ENCODE data around the gene NIM1K. TPM values are rescaled to one million over a fixed set of nuclear protein-coding genes. Genes with fewer than 3 reads are reported as not detected.
"Not testable (repeated sequence)": the region's sequence is repeated elsewhere in the genome, so short reads cannot be mapped to it uniquely, and the experiment has no call there.

NIM1K gene
- total RNA-seq, 2 experiments from 2014 or later, result 2.0 to 2.1 TPM

DNA sequence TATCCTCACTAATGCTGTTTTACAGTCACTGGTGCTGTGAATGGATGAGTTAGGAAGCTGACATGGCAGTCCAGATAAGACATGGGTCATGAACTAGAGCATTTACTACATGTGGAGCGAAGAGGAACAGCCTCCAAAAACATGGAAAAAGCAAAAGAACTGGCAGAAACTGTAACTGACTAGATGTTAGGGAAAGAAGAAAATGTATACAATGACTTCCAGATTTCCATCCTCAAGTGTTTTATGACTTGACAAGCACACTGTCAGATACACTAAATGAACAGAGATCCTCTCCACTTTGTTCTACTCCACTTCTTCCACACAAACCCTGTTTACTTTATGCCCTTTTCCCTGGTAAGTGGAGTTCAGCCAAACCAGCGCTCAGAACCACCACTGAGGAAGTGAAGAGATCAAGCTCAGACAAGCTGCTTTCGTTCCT lies 109.6 kb downstream of the NIM1K start:
- Mint-ChIP-seq H3K9me3 (no peaks in the 10 kb centered on the region), H3K4me3 (no peak overlapping the region), H3K36me3 (peaks cover 52% of the 10 kb centered on the region), H3K27ac (no peak overlapping the region), H3K4me1 (peaks cover 50% of the 10 kb centered on the region), H3K27me3 (no peaks in the 10 kb centered on the region)
- DNase-seq, result no peak

DNA sequence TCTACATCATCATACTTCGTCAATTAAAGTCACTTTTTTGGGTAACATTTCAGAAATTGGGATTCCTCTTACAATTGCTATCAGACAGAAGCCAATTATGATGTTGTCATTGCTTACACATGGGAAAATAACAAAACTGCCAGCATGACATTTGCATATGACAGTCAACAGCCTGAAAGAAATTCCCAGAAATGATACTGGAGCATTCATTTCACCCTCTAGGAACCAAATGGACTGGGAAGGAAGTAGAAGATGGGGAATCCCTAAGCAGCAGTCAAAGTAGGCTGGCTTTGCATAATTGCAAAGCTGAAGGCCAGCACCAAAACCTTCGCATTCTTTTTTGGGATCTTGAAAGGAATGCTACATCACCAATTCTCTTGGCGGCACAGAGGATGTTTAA lies 110.5 kb downstream of the NIM1K start:
- DNase-seq, result no peak
- Mint-ChIP-seq H3K4me1 (peaks cover 51% of the 10 kb centered on the region), H3K9me3 (no peaks in the 10 kb centered on the region), H3K27ac (peak overlapping the region; percentile 4), H3K4me3 (no peak overlapping the region), H3K36me3 (peaks cover 53% of the 10 kb centered on the region), H3K27me3 (no peaks in the 10 kb centered on the region)

DNA sequence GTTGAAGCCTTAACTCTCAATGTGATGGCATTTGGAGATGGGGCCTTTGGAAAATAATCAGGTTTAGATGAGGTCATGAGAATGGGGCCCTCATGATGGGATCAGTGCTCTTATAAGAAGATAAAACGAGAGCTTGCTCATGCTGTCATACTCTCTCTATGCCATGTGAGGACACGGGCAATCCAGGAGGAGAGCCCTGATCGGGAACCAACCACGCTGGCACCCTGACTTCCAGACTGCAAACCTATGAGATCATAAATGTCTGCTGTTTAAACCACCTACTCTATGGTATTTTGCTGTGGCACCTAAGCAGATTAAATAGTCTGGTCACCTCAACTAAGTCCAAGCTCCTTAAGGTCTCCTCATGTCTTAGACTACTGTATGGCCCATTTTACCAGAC lies 111.2 kb downstream of the NIM1K start:
- Mint-ChIP-seq H3K36me3 (peaks cover 48% of the 10 kb centered on the region), H3K27me3 (no peaks in the 10 kb centered on the region), H3K4me3 (no peak overlapping the region), H3K27ac (peak overlapping the region; percentile 31), H3K4me1 (peaks cover 55% of the 10 kb centered on the region), H3K9me3 (no peaks in the 10 kb centered on the region)
- DNase-seq, result no peak

DNA sequence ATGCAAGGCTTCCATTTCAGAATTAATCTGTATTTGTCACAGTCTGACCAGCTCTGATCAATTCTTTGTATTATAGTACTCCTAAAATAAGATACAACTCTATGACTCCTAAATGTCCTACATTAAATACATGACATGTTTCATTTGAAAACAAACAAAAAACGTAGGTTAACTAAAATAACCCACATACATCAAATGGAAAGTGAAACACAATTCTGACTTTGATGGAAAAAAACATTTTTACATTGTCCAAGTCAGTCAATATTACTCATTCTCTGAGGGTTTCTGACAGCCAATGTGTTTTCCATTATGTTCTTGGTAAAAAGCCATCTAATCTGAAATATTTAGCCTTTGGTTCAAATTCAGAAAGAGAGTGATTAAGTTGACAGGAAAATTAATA lies 112.5 kb downstream of the NIM1K start:
- Mint-ChIP-seq H3K4me3 (no peak overlapping the region), H3K36me3 (peaks cover 48% of the 10 kb centered on the region), H3K9me3 (no peaks in the 10 kb centered on the region), H3K4me1 (peaks cover 62% of the 10 kb centered on the region), H3K27me3 (no peaks in the 10 kb centered on the region), H3K27ac (peak overlapping the region; percentile 81)
- no peak for DNase-seq

DNA sequence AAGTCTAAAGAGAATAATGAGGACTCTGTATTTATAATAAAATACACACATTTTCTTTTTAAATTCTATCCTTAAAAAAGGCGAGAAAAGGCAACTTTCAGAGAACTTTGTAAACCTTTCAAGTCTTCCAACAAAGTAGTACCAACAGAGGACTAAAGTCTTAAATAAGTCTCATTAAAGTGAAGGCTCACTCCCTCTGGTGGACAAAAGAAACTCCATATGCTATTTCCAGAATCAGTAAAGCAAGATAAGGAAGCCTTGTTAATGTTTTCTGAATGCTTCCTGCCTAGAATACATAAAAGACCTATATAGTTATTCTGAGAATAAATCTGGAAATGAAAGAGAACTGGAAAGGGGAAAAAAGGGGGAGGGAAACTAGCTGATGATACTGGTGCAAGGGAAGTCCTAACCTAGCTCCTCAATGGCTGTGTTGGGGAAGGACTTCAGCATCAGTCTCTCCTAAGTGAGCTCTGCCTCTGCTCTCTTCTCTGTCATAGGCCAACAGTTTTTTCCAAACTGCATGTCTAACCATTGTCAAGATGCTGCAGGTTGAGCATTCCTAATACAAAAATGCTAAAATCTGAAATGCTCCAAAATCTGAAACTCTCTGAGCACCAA lies 114.0 kb downstream of the NIM1K start:
- DNase-seq, result no peak
- no peaks in the 10 kb centered on the region for H3K27me3 Mint-ChIP-seq
- H3K9me3 Mint-ChIP-seq, result no peaks in the 10 kb centered on the region
- no peak overlapping the region for H3K4me3 Mint-ChIP-seq
- peak overlapping the region; percentile 16 for H3K27ac Mint-ChIP-seq
- peaks cover 50% of the 10 kb centered on the region for H3K36me3 Mint-ChIP-seq
- H3K4me1 Mint-ChIP-seq, result peaks cover 69% of the 10 kb centered on the region

DNA sequence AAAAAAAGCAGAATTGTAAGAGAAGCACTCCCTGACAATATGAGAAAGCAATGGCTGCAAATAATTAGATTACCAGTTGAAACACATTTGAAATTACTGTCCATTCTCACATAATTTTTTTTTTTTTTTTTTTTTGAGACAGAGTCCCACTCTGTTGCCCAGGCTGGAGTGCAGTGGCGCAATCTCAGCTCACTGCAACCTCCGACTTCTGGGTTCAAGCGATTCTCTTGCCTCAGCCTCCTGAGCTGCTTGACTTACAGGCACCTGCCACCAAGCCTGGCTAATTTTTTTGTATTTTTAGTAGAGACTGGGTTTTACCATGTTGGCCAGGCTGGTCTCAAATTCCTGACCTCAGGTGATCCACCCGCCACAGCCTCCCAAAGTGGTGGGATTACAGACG lies 114.9 kb downstream of the NIM1K start:
- not testable (repeated sequence) for H3K27ac Mint-ChIP-seq, H3K9me3 Mint-ChIP-seq, H3K27me3 Mint-ChIP-seq, DNase-seq, H3K4me3 Mint-ChIP-seq
- Mint-ChIP-seq H3K4me1 (peaks cover 70% of the 10 kb centered on the region), H3K36me3 (peaks cover 48% of the 10 kb centered on the region)

DNA sequence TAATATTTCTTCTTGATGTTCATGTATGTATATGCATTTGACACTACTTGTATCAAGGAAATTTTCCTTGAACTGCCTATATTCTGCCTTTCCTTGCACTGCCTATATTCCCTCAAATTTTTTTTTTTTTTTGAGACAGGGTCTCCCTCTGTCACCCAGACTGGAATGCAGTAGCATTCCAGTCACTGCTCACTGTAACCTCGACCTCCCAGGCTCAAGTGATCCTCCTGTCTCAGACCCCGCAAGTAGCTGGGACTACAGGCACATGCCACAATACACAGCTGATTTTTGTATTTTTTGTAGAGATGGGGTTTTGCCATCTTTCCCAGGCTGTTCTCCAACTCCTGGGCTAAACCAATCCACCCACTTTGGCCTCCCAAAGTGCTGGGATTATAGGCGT lies 117.1 kb downstream of the NIM1K start:
- H3K4me1 Mint-ChIP-seq, result peaks cover 61% of the 10 kb centered on the region
- peak overlapping the region; percentile 6 for H3K27ac Mint-ChIP-seq
- H3K9me3 Mint-ChIP-seq, result no peaks in the 10 kb centered on the region
- DNase-seq, result no peak
- no peak overlapping the region for H3K4me3 Mint-ChIP-seq
- peaks cover 31% of the 10 kb centered on the region for H3K36me3 Mint-ChIP-seq
- H3K27me3 Mint-ChIP-seq, result no peaks in the 10 kb centered on the region

DNA sequence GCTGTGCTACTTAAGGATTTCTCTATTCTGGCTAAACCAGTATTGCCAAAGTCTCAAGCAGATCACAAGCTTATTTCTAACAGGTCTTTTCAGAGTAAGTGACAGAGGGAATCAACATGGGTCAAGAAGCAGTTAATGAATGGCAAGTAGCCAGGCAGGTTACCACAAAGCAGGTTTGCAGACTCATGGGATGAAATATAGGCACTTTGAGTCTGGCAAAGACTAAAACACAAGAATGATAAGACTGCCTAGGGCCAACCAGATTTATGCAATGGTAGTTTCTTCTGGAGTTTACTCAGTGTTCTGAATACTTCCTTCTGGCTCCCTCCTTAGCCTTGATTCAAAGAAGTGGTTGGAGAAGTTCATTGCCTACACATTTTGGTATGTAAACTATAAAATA lies 117.6 kb downstream of the NIM1K start:
- Mint-ChIP-seq H3K36me3 (peaks cover 27% of the 10 kb centered on the region), H3K9me3 (peaks cover 4% of the 10 kb centered on the region), H3K4me1 (peaks cover 61% of the 10 kb centered on the region), H3K27me3 (no peaks in the 10 kb centered on the region), H3K4me3 (no peak overlapping the region), H3K27ac (no peak overlapping the region)
- DNase-seq, result no peak

DNA sequence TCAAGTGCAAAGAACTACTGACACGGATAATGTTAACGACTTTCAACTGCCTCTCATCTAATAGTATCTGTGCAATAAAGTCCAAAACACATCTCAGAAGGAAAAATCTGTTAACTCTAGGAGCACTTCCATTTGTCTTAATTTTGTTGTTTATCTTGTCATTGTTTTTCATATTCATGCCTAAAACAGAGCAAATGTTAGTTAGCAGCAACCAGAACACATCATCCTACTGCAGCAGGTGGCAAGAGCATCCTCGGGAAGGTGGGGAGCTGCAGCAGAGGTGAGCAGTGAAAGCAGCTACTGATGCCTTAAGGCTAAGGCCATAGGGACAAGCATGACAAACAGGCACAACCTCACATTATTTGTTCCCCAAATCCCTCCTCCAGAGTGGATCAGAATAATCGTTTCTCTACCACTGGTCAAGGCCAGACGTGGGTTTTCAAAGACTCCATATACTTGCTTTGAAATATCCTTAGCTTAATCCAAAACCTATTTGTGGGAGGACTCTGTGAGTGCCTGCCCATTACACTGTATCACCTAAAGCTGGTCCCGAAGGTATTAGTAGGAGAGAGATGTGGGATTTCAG lies 120.1 kb downstream of the NIM1K start:
- DNase-seq, result no peak
- H3K27ac Mint-ChIP-seq, result peak overlapping the region; percentile 96
- H3K4me1 Mint-ChIP-seq, result peaks cover 60% of the 10 kb centered on the region
- peak overlapping the region; percentile 90 for H3K4me3 Mint-ChIP-seq
- peaks cover 22% of the 10 kb centered on the region for H3K36me3 Mint-ChIP-seq
- no peaks in the 10 kb centered on the region for H3K27me3 Mint-ChIP-seq
- peaks cover 9% of the 10 kb centered on the region for H3K9me3 Mint-ChIP-seq

DNA sequence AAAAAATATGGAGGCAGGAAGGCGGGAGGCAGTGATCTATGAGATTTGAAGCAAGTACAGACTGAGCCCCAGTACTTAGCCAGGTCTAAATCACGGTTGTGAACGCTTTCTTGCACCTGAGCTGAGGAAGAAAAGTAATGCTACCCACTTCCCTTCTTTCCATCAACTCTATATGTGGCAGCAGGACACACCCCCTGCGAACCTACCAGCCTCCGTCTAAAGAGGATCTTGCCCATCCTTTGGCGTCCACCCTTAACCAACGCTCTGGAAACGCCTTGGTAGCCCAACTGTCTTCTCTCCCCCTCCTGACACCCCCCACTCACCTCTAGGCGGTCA lies 120.6 kb downstream of the NIM1K start:
- H3K36me3 Mint-ChIP-seq, result peaks cover 22% of the 10 kb centered on the region
- peak overlapping the region; percentile 96 for H3K27ac Mint-ChIP-seq
- H3K4me3 Mint-ChIP-seq, result peak overlapping the region; percentile 90
- peaks cover 9% of the 10 kb centered on the region for H3K9me3 Mint-ChIP-seq
- peaks cover 60% of the 10 kb centered on the region for H3K4me1 Mint-ChIP-seq
- H3K27me3 Mint-ChIP-seq, result no peaks in the 10 kb centered on the region
- DNase-seq, result no peak

DNA sequence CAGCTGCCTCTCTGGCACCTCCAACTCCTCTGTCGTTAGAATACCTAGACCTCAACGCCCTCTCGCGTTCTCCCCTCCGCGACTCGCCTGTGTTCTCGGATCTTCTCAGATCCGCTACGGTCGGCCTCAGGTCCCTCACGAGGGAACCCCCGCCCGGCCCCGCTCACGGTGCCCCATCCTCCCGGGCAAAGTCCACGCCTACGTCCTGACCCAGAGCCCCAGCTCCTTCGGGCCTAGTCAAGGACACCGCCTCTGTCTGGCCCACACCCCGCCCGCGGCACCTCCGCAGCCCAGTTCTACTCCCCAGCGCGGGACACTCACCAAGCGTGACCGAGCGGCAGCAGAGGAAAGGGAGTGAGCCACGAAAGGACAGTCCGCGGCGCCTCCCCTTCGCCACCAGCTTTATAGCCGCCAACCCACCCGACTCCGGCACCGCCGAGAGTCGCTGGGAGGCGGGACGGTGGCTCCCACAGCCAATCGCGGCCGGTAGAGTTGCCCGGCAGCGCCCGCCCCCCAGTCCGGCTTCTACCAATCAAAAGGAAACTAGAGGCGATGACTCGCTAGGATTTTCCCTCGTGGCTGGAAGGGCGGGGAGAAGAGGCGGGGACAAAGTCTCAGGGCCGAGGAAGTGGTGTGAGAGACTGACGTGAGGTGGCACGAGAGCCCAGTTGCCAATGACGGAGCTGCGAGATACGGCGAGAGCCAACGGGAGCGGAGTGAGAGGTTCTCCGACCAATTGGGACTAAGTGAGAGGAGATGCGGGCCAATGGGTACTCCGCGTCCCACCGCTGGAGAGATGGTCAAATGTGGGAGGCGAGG lies 121.2 kb downstream of the NIM1K start, which contains the start of gene HMGCS1:
Gene HMGCS1 (minus strand): TSS at position 378 of the 819 bp plus-strand sequence. CDS start 14,447 bp downstream, outside the sequence.
- Mint-ChIP-seq H3K36me3 (peaks cover 22% of the 10 kb centered on the region), H3K27ac (peak within 1 kb of the TSS; percentile 96), H3K9me3 (peaks cover 9% of the 10 kb centered on the region), H3K4me3 (peak within 1 kb of the TSS; percentile 90), H3K4me1 (peaks cover 56% of the 10 kb centered on the region), H3K27me3 (no peaks in the 10 kb centered on the region)
- peak; percentile 98 for DNase-seq

DNA sequence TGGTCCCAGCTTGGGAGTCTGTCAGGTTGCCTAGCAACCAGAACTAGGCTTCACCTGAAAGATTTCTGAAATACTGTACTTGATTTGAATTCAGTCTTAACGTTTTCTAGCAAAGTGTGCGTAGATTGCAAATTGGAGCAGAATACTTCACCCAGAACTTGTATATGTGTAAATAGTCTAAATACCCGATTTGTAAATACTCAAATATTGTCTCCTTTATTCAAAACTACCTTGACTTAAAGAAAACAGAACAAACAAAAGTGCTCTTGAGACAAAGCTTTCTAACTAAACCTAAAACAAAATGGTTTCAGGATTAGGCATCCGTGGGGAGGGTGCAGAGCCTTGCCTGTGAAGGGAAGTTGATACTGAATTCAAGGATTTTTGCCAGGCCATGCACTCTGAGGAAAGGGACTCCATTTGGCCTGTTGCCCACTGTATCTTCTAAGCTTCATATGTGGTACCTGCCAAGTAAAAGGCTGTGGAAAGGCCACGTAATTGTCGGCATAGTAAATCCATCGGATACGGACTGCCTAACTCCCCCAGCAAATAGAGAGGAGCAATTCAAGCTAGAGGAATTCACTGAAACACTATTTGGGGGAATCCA lies 121.9 kb downstream of the NIM1K start:
- H3K27me3 Mint-ChIP-seq, result no peaks in the 10 kb centered on the region
- peaks cover 22% of the 10 kb centered on the region for H3K36me3 Mint-ChIP-seq
- H3K9me3 Mint-ChIP-seq, result peaks cover 9% of the 10 kb centered on the region
- peaks cover 54% of the 10 kb centered on the region for H3K4me1 Mint-ChIP-seq
- H3K27ac Mint-ChIP-seq, result peak overlapping the region; percentile 96
- H3K4me3 Mint-ChIP-seq, result peak overlapping the region; percentile 90
- no peak for DNase-seq

DNA sequence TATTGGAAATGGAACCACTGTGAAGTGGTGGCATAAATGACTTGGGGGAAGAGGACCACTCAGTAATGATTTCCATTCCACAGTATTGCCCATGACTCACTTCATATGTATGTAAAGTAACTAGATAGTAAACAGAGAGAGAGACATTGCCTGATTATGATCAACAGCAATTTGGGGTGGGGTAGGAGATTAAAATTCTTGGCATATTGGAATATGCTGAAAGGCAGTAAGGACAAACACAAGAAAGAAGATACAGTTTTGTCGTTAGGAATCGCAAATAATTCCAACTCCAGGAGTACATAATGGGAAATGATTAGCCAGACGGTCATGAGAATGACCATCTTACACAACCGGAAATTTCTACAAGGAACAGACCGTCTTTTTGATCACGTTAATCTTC lies 122.7 kb downstream of the NIM1K start:
- H3K4me3 Mint-ChIP-seq, result no peak overlapping the region
- H3K27me3 Mint-ChIP-seq, result no peaks in the 10 kb centered on the region

DNA sequence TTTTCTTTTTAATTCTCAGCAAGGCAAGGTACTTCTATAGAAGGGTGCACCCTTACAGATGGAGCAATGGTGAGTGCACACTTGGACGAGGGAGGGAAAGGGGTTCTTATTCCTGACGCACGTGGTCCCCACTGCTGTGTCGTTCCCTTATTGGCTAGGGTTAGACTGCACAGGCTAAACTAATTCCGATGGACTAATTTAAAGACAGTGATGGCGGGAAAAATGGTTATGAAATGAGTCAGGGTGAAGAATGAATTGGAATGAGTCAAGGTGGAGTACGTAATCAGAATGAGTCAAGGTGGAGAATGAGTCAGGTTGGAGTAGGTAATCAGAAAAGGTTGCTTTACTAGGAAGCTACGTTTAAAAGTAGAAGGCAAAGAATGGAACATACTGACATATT lies 123.2 kb downstream of the NIM1K start:
- Mint-ChIP-seq H3K4me1 (peaks cover 42% of the 10 kb centered on the region), H3K36me3 (peaks cover 16% of the 10 kb centered on the region), H3K27me3 (no peaks in the 10 kb centered on the region), H3K9me3 (peaks cover 9% of the 10 kb centered on the region), H3K4me3 (no peak overlapping the region), H3K27ac (peak overlapping the region; percentile 96)
- peak; percentile 24 for DNase-seq

More for the DNA sequence above, 122.7 kb downstream of the NIM1K start:
- peaks cover 47% of the 10 kb centered on the region for H3K4me1 Mint-ChIP-seq
- H3K9me3 Mint-ChIP-seq, result peaks cover 9% of the 10 kb centered on the region
- H3K27ac Mint-ChIP-seq, result peak overlapping the region; percentile 96
- H3K36me3 Mint-ChIP-seq, result peaks cover 16% of the 10 kb centered on the region
- DNase-seq, result no peak

DNA sequence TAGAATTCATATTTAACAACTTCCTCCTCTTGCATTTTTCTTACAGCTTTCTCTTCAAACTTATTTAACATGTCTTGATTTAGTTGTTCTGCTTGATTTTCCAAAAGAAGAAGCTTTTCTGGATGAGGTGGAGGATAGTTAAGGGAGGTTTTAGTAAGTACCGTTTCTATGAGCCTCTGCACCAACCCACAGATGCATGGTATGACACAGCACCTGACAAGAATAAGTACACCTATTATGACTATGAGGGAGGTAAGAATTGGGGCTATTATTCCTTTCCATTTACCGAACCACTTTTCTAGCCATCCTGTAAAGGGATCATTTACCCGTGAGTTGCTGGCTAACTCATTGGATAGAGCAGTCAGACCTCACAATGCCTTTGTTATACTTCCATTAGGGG lies 123.7 kb downstream of the NIM1K start:
- peak overlapping the region; percentile 96 for H3K27ac Mint-ChIP-seq
- no peak for DNase-seq
- H3K4me1 Mint-ChIP-seq, result peaks cover 41% of the 10 kb centered on the region
- no peak overlapping the region for H3K4me3 Mint-ChIP-seq
- H3K27me3 Mint-ChIP-seq, result no peaks in the 10 kb centered on the region
- H3K9me3 Mint-ChIP-seq, result peaks cover 9% of the 10 kb centered on the region
- peaks cover 15% of the 10 kb centered on the region for H3K36me3 Mint-ChIP-seq
